ENCODE measurements around the gene TRUB2. TPM values are rescaled to one million over a fixed set of nuclear protein-coding genes. Genes with fewer than 3 reads are reported as not detected.

TRUB2 gene
- total and polyA plus RNA-seq, 2 of the 13 experiments (the other 11 are each of a cell fraction or from before 2014, with no cell fraction given), result 22.3 to 41.2 TPM

DNA sequence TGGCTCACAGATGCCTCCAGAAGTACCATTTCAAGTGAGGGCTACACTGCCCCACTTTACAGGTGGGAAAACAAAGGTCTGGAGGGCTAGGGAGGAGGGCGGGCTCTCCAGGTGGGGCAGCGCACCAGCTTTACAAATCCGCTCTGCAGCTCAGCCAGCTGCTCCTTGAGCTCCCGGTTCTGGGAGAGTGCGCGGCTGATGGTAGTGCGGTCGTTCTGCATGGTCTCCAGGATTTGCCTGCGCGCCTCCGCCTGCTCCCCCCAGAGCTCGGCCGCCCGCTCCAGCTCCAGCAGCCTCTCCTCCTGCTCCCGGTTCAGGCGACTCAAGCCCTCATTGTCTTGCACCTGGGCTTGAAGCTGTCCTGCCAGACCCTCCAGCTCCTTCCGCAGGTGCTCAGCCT is 61.9 kb downstream of the TRUB2 start (continued):
- TF ChIP-seq ETS1 (CRISPR knock-in tag; IDR thresholded peaks at IDR 0.05), result no peak
- TF ChIP-seq HHEX (CRISPR knock-in tag; IDR thresholded peaks at IDR 0.05), result no peak
- TF ChIP-seq ZNF296 (CRISPR knock-in tag; conservative IDR thresholded peaks at IDR 0.05), result no peak
- no peak for TF ChIP-seq ATF7-NPFF (CRISPR knock-in tag; IDR thresholded peaks at IDR 0.05; ENCODE audit: low read depth)
- TF ChIP-seq ZNF567 (CRISPR knock-in tag; IDR thresholded peaks at IDR 0.05; ENCODE audit: borderline replicate concordance), result no peak
- no peak for TF ChIP-seq NFKB2 (CRISPR knock-in tag; IDR thresholded peaks at IDR 0.05; ENCODE audit: borderline replicate concordance)
- TF ChIP-seq GATAD1 (CRISPR knock-in tag; IDR thresholded peaks at IDR 0.05), result no peak
- TF ChIP-seq, protein P1, sequence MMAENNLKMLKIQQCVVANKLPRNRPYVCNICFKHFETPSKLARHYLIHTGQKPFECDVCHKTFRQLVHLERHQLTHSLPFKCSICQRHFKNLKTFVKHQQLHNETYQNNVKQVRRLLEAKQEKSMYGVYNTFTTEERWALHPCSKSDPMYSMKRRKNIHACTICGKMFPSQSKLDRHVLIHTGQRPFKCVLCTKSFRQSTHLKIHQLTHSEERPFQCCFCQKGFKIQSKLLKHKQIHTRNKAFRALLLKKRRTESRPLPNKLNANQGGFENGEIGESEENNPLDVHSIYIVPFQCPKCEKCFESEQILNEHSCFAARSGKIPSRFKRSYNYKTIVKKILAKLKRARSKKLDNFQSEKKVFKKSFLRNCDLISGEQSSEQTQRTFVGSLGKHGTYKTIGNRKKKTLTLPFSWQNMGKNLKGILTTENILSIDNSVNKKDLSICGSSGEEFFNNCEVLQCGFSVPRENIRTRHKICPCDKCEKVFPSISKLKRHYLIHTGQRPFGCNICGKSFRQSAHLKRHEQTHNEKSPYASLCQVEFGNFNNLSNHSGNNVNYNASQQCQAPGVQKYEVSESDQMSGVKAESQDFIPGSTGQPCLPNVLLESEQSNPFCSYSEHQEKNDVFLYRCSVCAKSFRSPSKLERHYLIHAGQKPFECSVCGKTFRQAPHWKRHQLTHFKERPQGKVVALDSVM (CRISPR knock-in tag; IDR thresholded peaks at IDR 0.05), result no peak

- H3K9ac ChIP-seq (ENCODE audit: insufficient read depth, low read depth, low read length), result no peak overlapping the region
These were observed 63.1 kb downstream of the TRUB2 start for GRCh38 chr9:128259156-128259555.

More at GRCh38 chr9:128259156-128259555, 63.1 kb downstream of the TRUB2 start:
- in situ Hi-C loops (cut with HindIII; ENCODE audit: extremely low pct_ligation_motif_present, low pct_unique_long_range_greater_than_20kb) (no loop called here), intact Hi-C loops (cut with micrococcal nuclease; ENCODE audit: unreplicated experiment) (no loop called here)
- TF ChIP-seq, protein P2, sequence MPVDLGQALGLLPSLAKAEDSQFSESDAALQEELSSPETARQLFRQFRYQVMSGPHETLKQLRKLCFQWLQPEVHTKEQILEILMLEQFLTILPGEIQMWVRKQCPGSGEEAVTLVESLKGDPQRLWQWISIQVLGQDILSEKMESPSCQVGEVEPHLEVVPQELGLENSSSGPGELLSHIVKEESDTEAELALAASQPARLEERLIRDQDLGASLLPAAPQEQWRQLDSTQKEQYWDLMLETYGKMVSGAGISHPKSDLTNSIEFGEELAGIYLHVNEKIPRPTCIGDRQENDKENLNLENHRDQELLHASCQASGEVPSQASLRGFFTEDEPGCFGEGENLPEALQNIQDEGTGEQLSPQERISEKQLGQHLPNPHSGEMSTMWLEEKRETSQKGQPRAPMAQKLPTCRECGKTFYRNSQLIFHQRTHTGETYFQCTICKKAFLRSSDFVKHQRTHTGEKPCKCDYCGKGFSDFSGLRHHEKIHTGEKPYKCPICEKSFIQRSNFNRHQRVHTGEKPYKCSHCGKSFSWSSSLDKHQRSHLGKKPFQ (CRISPR knock-in tag; IDR thresholded peaks at IDR 0.05; ENCODE audit: insufficient replicate concordance), result no peak
- TF ChIP-seq GMEB2 (CRISPR knock-in tag; IDR thresholded peaks at IDR 0.05; ENCODE audit: low read depth) (no peak), ETS1 (CRISPR knock-in tag; IDR thresholded peaks at IDR 0.05) (no peak), ZNF441 (CRISPR knock-in tag; IDR thresholded peaks at IDR 0.05; ENCODE audit: borderline replicate concordance) (no peak), AGO2 (optimal IDR thresholded peaks at IDR 0.05; ENCODE audit: low read depth, low read length) (peak; percentile 21)
- TF ChIP-seq, protein P3, sequence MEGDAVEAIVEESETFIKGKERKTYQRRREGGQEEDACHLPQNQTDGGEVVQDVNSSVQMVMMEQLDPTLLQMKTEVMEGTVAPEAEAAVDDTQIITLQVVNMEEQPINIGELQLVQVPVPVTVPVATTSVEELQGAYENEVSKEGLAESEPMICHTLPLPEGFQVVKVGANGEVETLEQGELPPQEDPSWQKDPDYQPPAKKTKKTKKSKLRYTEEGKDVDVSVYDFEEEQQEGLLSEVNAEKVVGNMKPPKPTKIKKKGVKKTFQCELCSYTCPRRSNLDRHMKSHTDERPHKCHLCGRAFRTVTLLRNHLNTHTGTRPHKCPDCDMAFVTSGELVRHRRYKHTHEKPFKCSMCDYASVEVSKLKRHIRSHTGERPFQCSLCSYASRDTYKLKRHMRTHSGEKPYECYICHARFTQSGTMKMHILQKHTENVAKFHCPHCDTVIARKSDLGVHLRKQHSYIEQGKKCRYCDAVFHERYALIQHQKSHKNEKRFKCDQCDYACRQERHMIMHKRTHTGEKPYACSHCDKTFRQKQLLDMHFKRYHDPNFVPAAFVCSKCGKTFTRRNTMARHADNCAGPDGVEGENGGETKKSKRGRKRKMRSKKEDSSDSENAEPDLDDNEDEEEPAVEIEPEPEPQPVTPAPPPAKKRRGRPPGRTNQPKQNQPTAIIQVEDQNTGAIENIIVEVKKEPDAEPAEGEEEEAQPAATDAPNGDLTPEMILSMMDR (CRISPR knock-in tag; IDR thresholded peaks at IDR 0.05), result peak; percentile 36; the same call in 1 of the 2 replicates
- ChIA-PET POLR2A (no interaction called here), CTCF (ENCODE audit: low intra/inter-chr PET ratio, low total read pairs) (no interaction called here)
- no peaks in the 10 kb centered on the region for H3K79me2 ChIP-seq (ENCODE audit: insufficient read depth, low read length)
- no peaks in the 10 kb centered on the region for H3K4me1 ChIP-seq (ENCODE audit: insufficient read depth, low read length)
- H3K27me3 ChIP-seq (ENCODE audit: control insufficient read depth in 1 of 2, insufficient read depth in 2 of 2, low read length in 2 of 2), result no peaks in the 10 kb centered on the region
- H3K9me3 ChIP-seq (ENCODE audit: low read length), result no peaks in the 10 kb centered on the region
- no peak overlapping the region for H2AFZ ChIP-seq (ENCODE audit: low read length)
- H3K4me2 ChIP-seq (ENCODE audit: low read depth, low read length), result no peak overlapping the region
- FAIRE-seq, result no peak
- ATAC-seq, result no peak
- no peak overlapping the region for H3K27ac ChIP-seq (ENCODE audit: extremely low read length, insufficient read depth, low read length)
- BruUV-seq (replicated peaks), result no TSS peak
- no peak overlapping the region for H3K4me3 ChIP-seq (replicated peaks in 1 of 3; ENCODE audit: insufficient read depth in 1 of 3, low read depth in 2 of 3, low read length in 3 of 3)
- H3K36me3 ChIP-seq (replicated peaks in 1 of 2; ENCODE audit: control insufficient read depth in 1 of 2, insufficient read depth in 2 of 2, low read length in 2 of 2), result peaks cover 29 to 61% of the 10 kb centered on the region in 2 experiments; a peak in 4 of 5 replicates
- WGBS (ENCODE audit: low lambda C conversion rate), result 98% methylated on average over 4 of the region's 9 CpGs
- no peak for DNase-seq (ENCODE audit: low spot score)
- no peaks in the 10 kb centered on the region for H4K20me1 ChIP-seq (ENCODE audit: insufficient read depth, low read length)
